K562 treated with DMSO at 1 percent for 48 hours (cell line): ENCODE data around the gene DPYSL5. TPM values are rescaled to one million over a fixed set of nuclear protein-coding genes. Genes with fewer than 3 reads are reported as not detected.

ENCODE experiments used
- total RNA-seq: library from RNA; unstranded; fragments of 300-600 nt; gene quantifications from 2 replicates; pipeline ENCODE4 v1.2.3, GENCODE V29; 2022; ENCODE audit warnings: low replicate concordance; ENCODE audit errors: extremely low read depth

Gene DPYSL5, protein sequence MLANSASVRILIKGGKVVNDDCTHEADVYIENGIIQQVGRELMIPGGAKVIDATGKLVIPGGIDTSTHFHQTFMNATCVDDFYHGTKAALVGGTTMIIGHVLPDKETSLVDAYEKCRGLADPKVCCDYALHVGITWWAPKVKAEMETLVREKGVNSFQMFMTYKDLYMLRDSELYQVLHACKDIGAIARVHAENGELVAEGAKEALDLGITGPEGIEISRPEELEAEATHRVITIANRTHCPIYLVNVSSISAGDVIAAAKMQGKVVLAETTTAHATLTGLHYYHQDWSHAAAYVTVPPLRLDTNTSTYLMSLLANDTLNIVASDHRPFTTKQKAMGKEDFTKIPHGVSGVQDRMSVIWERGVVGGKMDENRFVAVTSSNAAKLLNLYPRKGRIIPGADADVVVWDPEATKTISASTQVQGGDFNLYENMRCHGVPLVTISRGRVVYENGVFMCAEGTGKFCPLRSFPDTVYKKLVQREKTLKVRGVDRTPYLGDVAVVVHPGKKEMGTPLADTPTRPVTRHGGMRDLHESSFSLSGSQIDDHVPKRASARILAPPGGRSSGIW
- not detected in 2 replicates for total RNA-seq

DNA sequence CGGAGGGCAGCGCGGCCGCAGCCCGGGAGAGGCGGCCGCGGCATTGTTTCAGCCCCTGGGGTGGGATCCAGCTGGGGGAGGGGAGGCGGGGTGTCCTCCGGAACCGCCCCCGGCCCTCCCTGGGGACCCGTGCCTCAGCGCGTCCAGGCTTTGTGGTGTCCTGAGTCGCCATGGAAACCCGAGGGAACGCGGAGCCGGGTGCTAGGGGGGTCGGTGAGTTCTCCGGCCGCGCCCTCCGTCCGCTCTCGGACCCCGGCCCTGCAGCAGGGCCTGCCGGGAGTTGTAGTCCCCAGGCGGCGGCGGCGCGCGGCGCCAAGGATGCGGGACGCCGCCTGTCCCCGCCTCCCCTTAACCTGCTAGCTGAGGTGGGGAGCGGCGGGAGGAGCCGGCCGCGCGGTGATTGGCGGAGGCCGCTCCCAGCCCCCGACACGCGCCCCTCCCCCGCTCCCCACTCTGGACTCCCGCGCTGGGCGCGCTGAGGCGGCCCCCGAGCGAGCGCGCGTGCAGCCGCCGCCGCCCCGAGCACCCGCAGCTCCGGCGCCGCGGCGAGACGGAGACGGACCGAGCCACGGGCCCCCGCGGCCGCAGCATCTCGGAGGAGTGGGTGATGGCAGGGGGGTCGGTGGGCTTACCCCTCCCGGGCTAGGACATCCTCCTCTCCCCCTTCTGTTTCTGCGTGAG lies at the start of gene DPYSL5:
TSS of gene DPYSL5 (plus strand) at position 478 of the 681 bp plus-strand sequence. CDS start 50,368 bp downstream, outside the sequence.

DNA sequence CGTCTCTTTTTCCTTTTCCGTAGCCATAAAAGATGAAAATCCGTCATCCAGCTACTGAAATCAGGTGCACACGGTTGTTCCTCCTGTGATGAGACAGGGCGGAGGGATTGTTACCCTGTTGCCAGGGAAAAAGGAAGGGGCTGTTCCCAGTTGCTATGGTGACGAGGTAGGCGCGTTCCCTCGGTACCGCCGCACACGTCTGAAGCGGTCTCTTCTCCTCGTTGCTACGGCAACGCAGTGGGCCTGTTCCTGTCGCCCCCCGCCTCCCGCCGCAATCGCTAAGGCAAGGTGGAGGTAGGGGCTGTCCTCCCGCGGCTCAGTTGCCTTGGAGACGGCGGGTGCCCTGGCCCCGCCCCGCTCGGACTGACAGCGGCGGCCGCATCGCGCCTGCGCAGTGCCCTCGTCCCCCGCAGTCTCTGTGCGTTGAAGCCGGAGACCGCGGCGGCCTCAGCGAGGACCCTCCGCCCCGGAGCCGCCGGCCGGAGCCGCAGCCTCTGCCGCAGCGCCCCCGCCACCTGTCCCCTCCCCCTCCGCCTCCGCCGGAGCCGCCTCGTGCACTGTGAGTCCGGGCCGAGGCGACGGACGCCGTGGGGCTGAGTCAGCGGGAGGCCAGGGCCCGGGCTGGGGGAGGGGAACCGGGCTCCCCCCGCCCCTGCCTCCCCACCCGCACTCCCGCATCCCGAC lies 122.5 kb downstream of the DPYSL5 start, which contains the start of gene MAPRE3:
TSS of gene MAPRE3 (plus strand) at position 394 of the 684 bp plus-strand sequence. CDS start 51,582 bp downstream, outside the sequence.

Other genes with a start within 250 kb of the DPYSL5 start
- not detected in 2 replicates for gene CIB4, start 206.8 kb upstream of the DPYSL5 start, total RNA-seq
- not detected in 2 replicates for gene KCNK3, start 155.4 kb upstream of the DPYSL5 start, total RNA-seq
- not detected in 2 replicates for gene SLC35F6, start 83.8 kb upstream of the DPYSL5 start, total RNA-seq
- not detected in 2 replicates for gene CENPA, start 62.1 kb upstream of the DPYSL5 start, total RNA-seq
- gene MAPRE3, start 122.5 kb downstream of the DPYSL5 start, total RNA-seq = not detected in 2 replicates
- gene TMEM214, start 184.8 kb downstream of the DPYSL5 start, total RNA-seq = not detected in 2 replicates
- gene AGBL5, start 203.5 kb downstream of the DPYSL5 start, total RNA-seq = not detected in 2 replicates
- not detected in 2 replicates for gene OST4, start 223.5 kb downstream of the DPYSL5 start, total RNA-seq
- not detected in 2 replicates for gene EMILIN1, start 230.5 kb downstream of the DPYSL5 start, total RNA-seq
- gene KHK, start 238.6 kb downstream of the DPYSL5 start, total RNA-seq = not detected in 2 replicates